ENCODE data around the gene PIP5K1C.
A peak's percentile ranks its signal among the peaks of the same experiment; 100 is the strongest.

The PIP5K1C gene

DNA sequence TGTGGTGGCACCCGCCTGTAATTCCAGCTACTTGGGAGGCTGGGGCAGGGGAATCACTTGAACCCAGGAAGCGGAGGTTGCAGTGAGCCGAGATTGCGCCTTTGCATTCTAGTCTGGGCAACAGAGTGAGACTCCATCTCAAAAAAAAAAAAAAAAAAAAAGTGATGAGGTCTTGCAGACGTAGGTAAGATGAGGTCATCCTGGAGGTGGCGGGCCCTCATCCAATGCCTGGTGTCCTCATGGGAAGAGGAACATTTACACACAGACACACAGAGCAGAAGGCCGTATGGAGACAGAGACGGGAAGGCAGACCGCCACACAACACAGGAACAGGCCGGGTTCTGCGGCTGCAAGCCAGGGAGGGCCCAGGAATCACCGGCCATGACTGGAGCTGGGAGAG, 78.0 kb downstream of the PIP5K1C start:
- DNase-seq, result no peak

DNA sequence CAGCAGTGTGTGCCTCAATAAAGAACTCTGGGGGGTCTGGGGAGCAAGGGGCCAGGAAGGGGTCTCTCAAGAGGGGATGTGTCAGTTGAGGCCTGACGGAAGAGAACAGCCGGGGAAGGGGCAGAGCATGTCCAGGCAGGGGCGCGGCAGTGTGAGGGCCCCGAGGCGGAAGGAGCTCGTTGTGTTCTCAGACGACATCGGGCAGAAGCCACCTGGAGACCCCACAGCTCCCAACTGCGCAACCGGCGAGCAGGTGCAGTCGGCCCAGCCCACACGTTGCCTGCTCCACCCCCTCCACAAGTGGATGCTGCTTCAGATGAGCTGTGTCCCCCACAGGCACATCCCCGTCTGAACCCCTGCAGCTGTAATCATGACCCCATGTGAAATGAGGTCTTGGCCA, 78.6 kb downstream of the PIP5K1C start:
- DNase-seq, result no peak

DNA sequence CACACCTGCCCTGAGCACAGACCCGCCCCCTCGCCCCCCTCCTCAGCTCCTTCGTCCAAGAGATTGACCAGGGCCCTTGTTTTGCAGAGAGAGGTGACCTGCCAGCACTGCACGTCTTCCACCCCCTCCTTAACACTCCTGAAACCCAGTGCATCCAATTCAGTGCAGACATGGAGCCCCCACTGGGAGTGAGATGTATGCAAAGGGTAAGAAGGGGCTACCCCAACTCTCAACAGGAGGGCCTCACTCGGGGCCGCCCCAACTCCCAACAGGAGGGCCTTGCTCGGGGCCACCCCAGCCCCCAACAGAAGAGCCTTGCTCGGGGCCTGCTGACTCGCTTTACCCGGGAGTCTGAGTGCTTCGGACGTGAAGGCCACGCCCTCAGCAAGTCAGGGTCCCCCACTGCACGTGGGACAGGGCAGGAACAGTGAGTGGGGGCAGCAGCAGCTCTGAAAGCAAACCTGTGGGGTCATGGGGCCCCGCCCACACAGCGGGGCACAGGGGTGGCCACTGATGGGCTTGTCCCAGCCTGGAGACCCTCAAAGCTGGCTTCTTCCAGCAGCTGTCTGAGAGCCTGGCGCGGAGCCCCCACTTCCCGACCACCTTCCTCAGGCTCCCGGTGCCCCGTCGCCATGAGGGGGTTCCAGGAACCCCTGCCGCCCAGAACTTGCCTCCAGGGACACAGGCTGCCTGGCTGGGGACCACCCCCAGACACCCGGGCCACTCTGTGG, 79.3 kb downstream of the PIP5K1C start:
- DNase-seq, result no peak

DNA sequence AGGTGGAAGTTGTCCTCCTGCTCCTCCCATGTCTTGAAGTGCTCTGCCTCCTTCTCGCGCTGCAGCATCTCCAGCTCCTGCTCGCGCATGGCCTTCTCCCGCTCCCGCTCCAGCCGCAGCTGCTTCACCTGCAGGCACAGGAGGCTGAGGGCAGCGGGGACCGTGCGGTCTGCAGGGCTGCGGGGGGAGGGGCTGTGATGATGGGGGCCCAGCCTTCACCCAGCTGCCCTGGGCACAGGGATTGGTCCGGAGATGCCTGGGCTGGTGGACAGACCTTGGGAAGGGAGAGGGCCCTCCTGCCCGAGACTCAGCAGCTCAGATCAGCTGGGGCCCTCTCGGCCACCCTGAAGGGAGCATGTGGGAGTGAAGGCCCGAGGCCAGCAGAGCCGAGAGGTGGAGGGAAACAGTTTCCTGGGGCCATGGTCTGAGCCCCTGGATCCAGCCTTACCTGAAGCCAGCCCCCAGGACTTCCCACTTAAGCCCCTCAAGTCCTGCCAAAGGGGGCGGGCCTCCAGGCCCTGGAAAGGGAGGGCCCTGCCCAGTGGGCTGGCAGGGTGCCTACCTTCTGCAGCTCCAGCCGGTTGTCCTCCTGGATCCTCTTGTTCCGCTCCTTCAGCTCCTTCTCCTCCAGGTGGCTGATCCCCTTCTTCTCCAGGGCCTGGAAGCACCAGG, 80.0 kb downstream of the PIP5K1C start:
- no peak for DNase-seq

DNA sequence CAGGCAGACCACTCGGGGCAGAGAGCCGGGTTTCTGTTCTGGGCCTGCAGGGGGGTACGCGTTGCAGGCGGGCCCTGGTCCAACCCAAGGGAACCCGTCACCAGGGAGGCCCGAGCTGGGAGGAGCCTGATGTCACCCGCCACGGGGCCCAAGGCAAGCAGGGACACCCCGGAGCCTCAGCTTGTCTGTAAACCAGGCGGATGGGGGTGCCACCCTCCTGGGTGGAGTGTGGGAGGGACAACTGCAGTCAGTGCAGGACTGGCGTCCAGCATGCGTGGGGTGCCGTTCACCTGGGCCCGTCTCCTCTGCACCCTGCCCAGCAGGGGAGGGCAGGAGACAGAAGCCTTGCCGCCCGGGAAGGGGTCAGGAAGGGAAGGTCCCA, 80.6 kb downstream of the PIP5K1C start:
- DNase-seq, result no peak

DNA sequence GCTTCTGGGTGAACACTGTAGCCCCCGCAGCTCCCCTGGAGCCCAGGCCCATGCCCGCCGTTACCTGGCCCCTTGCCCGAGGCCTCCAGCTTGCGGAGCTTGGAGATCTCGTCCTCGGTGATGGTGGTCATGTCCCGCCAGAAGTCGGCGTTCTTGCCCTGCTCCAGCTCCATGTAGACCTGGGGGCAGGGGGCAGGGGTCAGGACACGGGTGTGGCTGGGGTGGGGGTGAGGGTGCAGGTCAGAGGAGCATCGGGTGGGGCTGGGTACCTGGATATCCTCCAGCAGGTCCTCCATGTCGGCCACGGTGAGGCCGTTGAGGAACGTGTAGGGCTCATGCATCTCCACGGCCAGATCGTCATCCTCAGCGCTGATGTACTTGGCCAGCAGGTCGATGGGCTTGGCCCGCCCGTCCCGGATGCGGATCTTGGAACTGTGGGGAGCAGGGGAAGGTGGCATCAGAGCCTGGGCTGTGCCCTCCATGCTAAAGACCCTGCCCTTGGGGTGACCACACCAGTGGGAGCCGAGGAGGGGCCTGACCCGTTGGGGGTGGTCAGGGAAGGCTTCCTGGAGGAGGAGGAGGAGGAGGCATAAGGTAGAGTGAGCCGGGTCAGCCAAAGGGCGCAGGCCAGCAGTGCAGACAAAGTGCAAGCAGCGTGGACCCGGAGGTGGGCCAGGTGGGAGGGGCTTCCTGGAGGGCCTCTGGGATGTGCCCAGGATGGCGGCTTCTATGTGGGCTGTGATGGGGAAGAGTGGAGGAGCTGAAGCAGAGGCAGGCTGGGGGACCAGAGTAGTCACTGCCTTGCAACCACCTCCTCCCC, 81.2 kb downstream of the PIP5K1C start:
- DNase-seq, result no peak

DNA sequence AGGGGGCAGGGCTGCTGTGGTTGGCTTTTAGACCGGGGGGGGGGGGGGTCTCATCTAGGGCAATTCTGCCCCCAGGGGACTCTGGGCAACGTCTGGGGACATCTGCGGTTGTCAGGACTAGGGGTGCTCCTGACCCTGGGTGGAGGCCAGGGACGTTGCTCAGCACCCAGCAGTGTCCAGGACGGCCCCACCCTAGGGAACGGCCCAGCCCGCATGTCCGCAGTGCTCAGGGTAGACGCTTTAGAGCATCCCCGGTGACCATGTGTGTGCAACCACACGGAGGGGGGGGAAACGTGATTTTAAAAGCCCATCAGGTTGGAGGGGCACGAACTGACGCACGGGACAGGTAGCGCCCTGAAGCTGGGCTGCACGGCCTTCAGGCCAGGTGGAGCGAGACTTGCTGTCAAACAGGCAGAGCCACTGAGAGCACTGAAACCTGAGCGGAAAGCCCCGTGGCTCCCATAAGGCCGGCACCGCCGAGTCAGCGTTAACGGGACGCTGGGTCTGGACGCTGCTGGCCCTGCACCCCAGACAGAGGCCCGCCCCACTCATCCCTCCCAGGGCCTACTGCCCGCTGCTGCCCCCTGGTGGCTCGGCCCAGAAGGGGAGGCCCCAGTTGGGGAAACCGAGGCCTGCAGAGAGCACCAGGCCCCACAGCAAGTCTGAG, 82.0 kb downstream of the PIP5K1C start:
- peak in 3 of 4 experiments; percentile 33 to 53 (median 41) for DNase-seq

DNA sequence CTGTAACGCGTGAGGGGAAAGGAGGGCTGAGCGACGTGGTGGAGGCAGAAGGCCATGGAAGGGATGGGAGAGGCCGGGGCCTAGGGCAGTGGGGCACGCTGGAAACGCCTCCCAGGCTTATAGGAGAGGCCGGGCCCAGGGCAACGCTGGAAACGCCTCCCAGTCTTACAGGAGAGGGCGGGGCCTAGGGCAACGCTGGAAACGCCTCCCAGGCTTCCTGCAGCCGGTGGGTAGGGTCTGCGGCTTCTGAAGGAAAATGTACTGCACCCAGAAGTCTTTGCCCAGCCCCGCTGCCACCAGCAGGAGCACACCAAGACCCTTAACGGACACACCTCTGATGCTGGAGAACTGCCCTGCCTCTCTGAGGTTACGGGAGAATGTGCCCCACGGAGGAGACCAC, 82.8 kb downstream of the PIP5K1C start:
- DNase-seq, result no peak

DNA sequence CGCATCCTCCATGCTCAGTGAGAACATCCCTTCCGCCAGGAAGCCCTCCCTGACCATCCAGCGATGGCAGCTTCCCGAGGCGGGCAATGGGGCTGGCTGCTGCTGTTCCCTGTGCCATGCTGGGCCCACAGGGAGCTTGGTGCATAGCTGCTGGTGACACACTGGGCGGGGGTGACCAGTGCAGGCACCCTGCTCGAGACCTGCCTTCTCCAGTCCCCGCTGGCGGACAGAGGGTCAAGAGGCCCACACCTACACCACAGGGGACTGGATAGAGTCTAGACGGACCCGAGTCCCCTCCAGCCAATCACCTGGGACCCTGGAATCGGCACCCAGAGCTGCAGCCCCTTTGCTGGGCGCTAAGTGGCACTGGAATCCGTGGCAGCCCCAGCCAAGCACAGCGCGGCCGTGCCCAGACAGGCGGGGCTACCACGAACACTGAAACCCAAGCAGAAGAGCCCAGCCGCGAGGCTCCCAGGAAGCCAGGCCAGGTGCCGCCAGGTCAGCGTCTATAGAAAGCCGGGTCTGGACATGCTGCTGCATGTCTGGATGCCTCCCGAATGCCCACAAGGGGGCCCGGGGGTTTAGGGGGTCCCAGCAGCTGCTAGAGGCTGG, 84.6 kb downstream of the PIP5K1C start:
- DNase-seq, result no peak

DNA sequence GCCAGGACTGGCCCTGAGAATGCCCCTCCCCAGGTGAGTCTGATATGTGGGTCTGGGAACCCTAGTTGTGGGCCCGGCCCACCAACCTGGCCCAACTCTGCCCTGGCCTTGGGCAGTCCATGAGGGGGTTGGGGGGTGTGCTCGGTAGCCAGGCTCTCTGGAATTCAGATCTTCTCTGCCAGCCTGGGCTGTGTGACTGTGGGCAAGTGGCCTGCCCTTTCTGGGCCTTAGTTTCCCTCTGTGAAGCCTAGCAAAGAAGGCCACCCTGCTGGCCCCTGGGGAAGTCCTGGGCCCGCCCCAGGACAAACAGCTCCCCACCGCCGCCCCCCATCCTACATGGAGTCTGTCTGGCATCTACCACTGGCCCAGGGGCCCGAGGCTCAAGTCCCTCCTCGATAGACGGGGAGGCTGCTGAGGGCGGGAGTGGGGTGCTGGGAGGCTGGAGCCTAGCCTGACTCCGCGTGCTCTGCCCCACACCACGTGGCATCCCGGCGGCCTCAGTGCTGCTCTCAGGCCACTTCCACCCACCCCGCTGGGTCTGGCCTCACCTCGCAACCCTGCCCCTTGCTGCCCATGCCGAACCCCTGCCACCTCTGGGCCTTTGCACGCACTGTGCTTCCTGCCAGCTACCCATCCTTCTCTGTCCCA, 85.3 kb downstream of the PIP5K1C start:
- DNase-seq, result no peak

DNA sequence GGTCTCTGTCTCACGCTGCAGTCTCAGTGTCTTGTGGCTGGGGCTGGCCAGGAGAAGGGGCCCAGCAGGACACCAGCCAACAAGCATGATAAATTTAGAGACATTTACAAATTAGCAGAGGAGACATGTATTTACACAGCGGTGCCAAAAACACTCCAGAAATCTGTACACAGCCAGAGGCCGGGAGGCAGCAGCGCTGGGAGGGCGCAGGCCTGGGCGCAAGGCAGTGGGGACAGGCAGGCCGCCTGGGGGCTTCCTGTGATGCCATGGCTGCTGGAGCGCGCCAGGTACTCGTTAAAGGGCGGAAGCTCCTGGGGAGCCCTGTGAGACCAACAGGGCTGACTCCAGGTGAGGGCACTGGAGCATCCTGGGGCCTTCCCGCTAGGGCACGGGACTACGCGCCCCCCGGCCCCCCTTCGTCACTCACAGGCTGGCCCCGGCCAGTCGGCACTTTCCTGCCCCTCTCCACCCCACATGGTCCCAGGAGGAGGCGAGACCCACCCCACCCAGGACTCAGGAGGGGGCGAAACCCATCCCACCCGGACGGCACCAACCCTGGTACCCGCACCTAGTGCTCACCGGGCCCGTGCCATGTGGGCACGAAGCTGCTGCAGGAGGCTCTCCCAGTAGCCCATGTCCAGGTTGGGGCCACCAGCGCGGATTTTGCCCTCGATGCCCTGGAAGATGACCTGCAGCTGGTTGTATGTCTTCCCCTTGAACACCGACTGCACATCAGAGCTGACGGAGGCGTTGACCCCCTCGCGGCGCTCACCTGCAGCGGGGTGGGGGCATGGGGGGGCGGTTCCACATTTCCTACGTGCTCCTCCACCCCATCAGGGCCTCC, 86.2 kb downstream of the PIP5K1C start:
- DNase-seq, result no peak

DNA sequence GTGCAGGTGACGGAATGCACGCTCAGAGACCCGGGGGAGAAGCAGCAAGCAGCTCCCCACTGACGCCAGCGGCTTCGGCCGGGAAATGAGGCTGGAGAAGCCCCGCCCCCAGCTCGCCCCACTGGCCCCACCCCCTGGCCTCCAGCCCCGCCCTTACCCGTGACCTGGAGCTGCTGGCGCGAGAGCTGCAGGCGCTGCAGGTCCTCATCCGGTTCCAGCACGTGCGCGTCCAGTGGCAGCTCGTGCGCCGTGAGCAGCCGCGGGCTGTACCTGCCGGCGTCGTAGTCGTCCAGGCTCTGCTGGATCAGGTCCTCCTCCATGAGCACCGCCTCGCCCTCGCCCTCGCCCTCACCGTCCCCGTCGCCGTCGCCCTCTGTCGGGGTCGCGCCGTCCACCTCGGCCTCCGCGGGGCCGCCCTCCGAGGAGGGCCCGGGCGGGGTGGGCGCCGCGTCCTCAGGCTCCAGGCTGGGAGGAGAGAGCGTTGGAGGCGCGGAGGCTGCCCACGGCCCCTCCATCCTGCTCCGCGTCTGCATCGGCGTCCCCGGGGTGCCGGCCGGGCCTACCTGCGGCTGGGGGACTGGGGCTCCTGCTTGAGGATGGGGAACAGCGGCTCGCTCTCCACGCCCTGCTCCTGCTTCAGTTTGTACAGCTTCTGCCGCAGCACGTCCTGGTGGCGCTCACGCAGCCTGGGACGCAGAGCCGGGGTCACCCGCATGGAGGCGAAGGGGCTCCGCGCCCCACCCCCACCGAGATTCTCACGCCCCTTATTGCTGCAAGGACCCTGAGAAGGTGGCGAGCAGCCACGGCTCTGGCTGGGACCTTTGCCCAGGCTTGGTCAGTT, 87.1 kb downstream of the PIP5K1C start:
- DNase-seq, result no peak

DNA sequence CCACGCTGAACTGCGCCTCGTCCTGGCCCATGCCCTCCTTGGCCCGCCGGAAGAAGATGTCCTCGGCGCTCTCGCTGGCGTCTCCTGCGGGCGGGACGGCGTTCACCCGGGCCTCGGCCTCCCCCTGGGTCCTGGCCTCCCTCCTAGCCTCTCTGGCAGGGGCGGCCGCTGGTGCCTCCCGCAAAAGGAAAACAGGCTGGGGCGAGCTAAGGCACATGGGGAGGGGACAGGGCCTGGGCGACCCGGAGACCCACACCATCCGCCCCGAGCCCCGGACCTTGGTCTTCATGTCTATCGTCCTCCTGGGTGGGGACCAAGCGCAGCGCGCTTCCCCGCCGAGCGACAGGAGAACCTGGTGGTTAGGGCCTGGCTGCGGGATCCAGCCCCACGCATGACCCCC, 87.9 kb downstream of the PIP5K1C start:
- no peak for DNase-seq

DNA sequence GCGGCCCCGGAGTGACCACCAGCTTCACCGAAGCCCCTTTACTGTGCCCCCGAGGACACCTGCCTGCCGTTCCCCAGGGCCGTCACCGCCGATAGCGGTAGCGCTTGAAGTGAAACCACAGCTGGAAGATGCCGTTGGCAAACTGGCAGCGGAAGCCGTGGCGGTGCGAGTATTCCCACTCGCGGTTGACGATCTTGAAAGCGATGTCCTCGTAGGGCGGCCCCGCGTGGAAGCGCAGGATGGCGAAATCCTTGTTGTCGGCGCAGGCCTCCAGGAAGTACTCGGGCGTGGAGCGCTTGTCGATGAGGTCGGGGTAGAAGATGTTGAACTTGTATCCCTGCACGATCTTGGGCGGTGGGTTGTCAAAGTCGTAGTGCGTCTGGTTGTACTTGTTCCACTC, 88.4 kb downstream of the PIP5K1C start:
- DNase-seq, result no peak

DNA sequence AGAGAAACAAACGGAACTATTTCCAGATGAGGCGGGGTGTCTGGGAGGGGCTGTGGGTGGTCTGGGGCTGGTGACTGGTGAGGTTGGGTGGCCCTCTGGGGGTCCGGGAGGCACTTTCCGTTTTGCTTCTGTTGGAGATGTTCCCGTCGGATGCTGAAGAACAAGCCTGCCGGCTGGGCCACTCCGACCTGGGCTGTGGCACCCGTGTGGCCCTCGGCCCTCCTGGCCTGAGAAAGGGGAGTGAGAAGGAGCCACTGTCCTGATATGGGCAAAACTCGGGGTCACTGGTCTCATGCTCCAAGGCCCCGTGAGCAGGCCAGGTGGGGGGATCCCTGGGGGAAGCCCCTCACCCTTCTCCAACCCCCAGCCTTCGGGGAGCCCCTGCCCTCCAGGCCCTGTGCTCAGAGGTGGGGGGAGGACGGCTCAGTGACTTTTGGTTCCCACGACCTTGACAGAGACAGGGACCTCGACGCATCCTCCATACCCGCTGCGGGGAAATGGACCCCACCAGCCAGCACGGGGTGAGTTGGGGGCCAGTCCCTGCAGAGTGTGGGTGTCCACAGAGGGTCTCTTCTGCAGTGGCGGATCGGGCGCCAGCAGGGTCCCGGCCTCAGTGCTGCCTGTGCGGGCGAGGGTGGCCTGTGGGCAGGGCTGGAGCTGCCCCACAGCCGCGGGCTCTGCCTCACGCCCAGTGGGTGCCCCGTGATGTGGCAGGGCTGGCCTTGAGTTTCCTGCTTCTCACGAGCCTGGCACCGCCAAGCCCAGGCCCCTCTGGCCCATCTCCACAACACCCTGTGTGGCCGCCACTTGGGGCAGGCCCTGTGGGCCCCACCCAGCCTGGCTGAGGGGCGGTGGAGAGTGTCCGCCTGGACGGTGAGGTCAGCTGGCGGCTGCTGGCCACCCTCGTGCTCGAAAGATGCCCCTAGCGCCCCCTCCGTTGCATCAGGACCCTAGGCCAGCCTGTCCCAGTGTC, 89.2 kb downstream of the PIP5K1C start:
- no peak for DNase-seq

DNA sequence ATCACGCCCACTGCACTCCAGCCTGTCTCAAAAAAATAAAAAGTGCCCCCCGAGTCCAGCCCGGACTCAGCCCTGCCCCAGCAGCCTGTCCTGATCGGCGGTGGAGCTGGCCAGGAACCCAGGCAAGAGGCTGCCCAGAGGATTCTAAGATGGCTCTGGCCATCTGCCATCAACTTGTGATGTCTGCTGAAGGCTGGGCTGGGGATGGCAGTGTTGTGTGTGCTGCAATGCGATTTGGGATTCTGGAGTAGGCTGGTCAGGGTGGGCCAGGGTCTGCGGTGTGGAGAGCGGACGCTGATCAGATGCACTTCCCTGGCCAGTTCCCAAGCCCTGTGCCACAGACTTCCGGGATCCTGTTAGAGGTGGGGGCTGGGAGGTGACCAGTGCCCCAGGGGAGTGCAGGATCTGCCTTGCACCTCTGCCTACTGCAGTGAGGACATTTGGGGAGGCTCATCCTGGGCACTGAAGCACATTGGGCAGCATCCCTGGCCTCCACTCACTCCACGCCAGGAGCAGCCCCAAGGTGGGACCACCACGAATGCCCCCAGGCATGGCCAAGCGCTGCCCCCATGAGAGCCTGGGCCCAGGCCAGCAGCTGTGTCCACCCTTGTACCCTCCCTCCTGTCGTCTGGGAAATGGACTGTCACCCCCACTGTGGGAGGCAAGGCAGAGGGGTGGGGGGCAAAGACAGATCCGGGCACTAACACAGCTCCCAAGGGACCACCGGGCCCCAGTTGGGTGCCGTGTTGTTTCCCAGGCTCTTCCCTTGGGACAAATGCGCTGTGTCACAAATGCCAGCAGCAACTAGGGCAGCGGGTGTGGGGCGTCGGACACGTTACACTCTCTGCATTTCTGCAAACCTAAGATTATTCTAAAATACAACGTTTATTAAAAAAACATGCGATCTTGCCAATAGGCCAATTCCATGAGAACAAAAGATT, 90.2 kb downstream of the PIP5K1C start:
- DNase-seq, result no peak

DNA sequence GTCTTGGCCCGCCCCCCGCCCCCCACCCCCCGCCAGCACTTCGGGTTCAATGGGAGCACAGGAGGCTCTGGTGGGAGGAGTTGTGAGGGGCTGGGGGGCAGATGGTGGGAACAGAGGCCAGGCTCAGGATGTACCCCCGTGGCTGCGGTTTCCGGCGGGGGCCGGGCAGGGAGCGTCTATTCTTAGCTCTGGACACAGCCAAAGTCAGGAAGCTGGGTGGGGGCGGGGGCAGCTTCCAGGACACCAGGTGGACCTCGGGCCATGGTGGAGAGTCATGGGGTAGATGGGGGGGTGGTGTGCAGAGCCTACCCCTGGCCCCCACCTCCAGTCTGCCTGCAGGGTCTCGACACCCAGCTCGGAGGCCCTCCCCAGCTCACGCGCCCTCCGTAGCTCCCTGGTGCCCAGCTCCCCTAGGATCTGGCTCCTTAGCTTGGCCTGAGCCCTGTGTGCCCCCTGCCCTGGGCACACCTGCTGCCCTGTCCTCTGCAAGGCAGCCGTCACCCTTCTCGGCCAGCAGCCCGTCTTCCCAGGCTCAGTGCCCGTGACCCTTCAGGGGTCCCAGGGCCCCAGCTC, 91.4 kb downstream of the PIP5K1C start:
- DNase-seq, result no peak
